Peyer's patch (tissue), 4 donors: ENCODE measurements around the gene POFUT2. TPM values are rescaled to one million over a fixed set of nuclear protein-coding genes. Genes with fewer than 3 reads are reported as not detected.
A peak's percentile ranks its signal among the peaks of the same experiment; 100 is the strongest.

Experiments used
- DNase-seq, 3 donors: peaks; one replicate each; pipeline ENCODE4 v3.0.0-alpha.2; 2017 to 2019
- H3K27ac ChIP-seq, 4 donors: fragments of 200-600 bp; sonication (generic); one replicate each; pipeline ENCODE4 v1.5.1; 2016 to 2019
- H3K27me3 ChIP-seq, 2 donors: fragments of 200-600 bp; sonication (generic); one replicate each; pipeline ENCODE4 v1.5.1; 2019
- H3K36me3 ChIP-seq, 3 donors: fragments of 200-600 bp; sonication (generic); one replicate each; pipeline ENCODE4 v1.5.1; 2016 to 2019
- H3K4me1 ChIP-seq, 4 donors: fragments of 200-600 bp; sonication (generic); one replicate each; pipeline ENCODE4 v1.5.1; 2016 to 2019
- H3K4me3 ChIP-seq, 4 donors: fragments of 200-600 bp; sonication (generic); 1 replicate in 3 of 4; 2 replicates in 1 of 4; pipeline ENCODE4 v1.5.1; 2016 to 2019; ENCODE audit warnings: mild to moderate bottlenecking in 1 of 4
- H3K9me3 ChIP-seq, 4 donors: fragments of 200-600 bp; sonication (generic); one replicate each; pipeline ENCODE4 v1.5.1; 2016 to 2019; ENCODE audit warnings: mild to moderate bottlenecking in 1 of 4
- CTCF ChIP-seq, 6 experiments: fragments of 450-650 bp in 4 of 6; fragments of 200-600 bp in 2 of 6; sonication (generic) in 1 of 6; IDR thresholded peaks; one replicate each; pipeline ENCODE4 v1.5.1; 2017 to 2019; ENCODE audit warnings: antibody characterized with exemption in 6 of 6, mild to moderate bottlenecking in 3 of 6, moderate library complexity in 1 of 6
- POLR2A ChIP-seq, 2 donors: fragments of 450-650 bp; IDR thresholded peaks; one replicate each; pipeline ENCODE4 v1.5.1; 2017; ENCODE audit warnings: antibody characterized with exemption in 2 of 2, mild to moderate bottlenecking in 2 of 2, moderate library complexity in 2 of 2
- total RNA-seq, 4 donors: library from RNA; depleted of rRNA; stranded (reverse); fragments of >200 nt; gene quantifications; one replicate each; pipeline ENCODE4 v1.1.0, GENCODE V29; 2016

The POFUT2 gene
- total RNA-seq, 4 donors from 2014 or later = 25.6 to 76.4 (median 47.6) TPM

- Histone ChIP-seq H3K9me3 (no peaks in the 10 kb centered on the region), H3K4me1 (no peaks in the 10 kb centered on the region), H3K4me3 (no peak overlapping the region), H3K27me3 (no peaks in the 10 kb centered on the region), H3K36me3 (no peaks in the 10 kb centered on the region), H3K27ac (no peak overlapping the region)
- TF ChIP-seq POLR2A (IDR thresholded peaks at IDR 0.05) = no peak
- no peak for TF ChIP-seq CTCF (IDR thresholded peaks at IDR 0.05)
- DNase-seq = no peak
Observed at GRCh38 chr21:45250272-45250671, 37.4 kb downstream of the POFUT2 start.

GRCh38 chr21:45249626-45250025, 38.1 kb downstream of the POFUT2 start:
- TF ChIP-seq POLR2A (IDR thresholded peaks at IDR 0.05) (no peak), CTCF (IDR thresholded peaks at IDR 0.05) (no peak)

GRCh38 chr21:45248893-45249381, 38.8 kb downstream of the POFUT2 start:
- no peak for DNase-seq
- Histone ChIP-seq H3K4me3 (peak overlapping the region in 1 of 4 donors; percentile 9), H3K4me1 (no peaks in the 10 kb centered on the region), H3K27ac (no peak overlapping the region), H3K9me3 (no peaks in the 10 kb centered on the region), H3K27me3 (no peaks in the 10 kb centered on the region), H3K36me3 (no peaks in the 10 kb centered on the region)
- TF ChIP-seq POLR2A (IDR thresholded peaks at IDR 0.05) = no peak
- TF ChIP-seq CTCF (IDR thresholded peaks at IDR 0.05) = no peak

More at GRCh38 chr21:45249626-45250025, 38.1 kb downstream of the POFUT2 start:
- Histone ChIP-seq H3K36me3 (no peaks in the 10 kb centered on the region), H3K4me1 (no peaks in the 10 kb centered on the region), H3K4me3 (no peak overlapping the region), H3K27ac (no peak overlapping the region), H3K27me3 (no peaks in the 10 kb centered on the region), H3K9me3 (no peaks in the 10 kb centered on the region)
- DNase-seq = no peak

GRCh38 chr21:45248301-45248892, 39.3 kb downstream of the POFUT2 start:
- Histone ChIP-seq H3K27ac (no peak overlapping the region), H3K27me3 (no peaks in the 10 kb centered on the region), H3K4me1 (no peaks in the 10 kb centered on the region), H3K4me3 (peak overlapping the region in 1 of 4 donors; percentile 9), H3K9me3 (peaks cover 0 to 4% (median 0%) of the 10 kb centered on the region in 4 donors), H3K36me3 (no peaks in the 10 kb centered on the region)
- TF ChIP-seq CTCF (IDR thresholded peaks at IDR 0.05) (no peak), POLR2A (IDR thresholded peaks at IDR 0.05) (no peak)
- DNase-seq = no peak

GRCh38 chr21:45246386-45247320, 41.0 kb downstream of the POFUT2 start:
- H3K9me3 ChIP-seq = peaks cover 0 to 6% (median 0%) of the 10 kb centered on the region in 4 donors
- H3K36me3 ChIP-seq = no peaks in the 10 kb centered on the region
- no peaks in the 10 kb centered on the region for H3K27me3 ChIP-seq
- no peak for DNase-seq
- no peaks in the 10 kb centered on the region for H3K4me1 ChIP-seq
- TF ChIP-seq CTCF (IDR thresholded peaks at IDR 0.05) (no peak), POLR2A (IDR thresholded peaks at IDR 0.05) (no peak)
- no peak overlapping the region for H3K4me3 ChIP-seq
- H3K27ac ChIP-seq = no peak overlapping the region
